Fibroblast of pulmonary artery (primary cell): ENCODE measurements around the gene GPR158.

Experiments used
- DNase-seq: peaks from one replicate; pipeline ENCODE4 v3.0.0-alpha.2; 2010; ENCODE audit warnings: low read depth
- H3K4me3 ChIP-seq: replicated peaks from 2 replicates; pipeline ENCODE4 v1.5.1; 2011; ENCODE audit warnings: low read depth, mild to moderate bottlenecking, control low read depth, low read length, moderate library complexity
- CTCF ChIP-seq: IDR thresholded peaks from 2 replicates; pipeline ENCODE4 v1.5.1; 2011; ENCODE audit warnings: mild to moderate bottlenecking, control low read depth, low read length, inconsistent platforms; ENCODE audit errors: missing control alignments

GPR158 gene

GRCh38 chr10:25425776-25426175, 251.0 kb downstream of the GPR158 start:
- DNase-seq: peak; percentile 55
- no peak overlapping the region for H3K4me3 ChIP-seq
- TF ChIP-seq CTCF: no peak

- no peak overlapping the region for H3K4me3 ChIP-seq
- no peak for TF ChIP-seq CTCF
- peak; percentile 51 for DNase-seq
Measured at GRCh38 chr10:25436431-25436830, 261.6 kb downstream of the GPR158 start.

- no peak for TF ChIP-seq CTCF
Measured at GRCh38 chr10:25441270-25441669, 266.5 kb downstream of the GPR158 start.

GRCh38 chr10:25444266-25444665, 269.5 kb downstream of the GPR158 start:
- no peak for TF ChIP-seq CTCF
- no peak overlapping the region for H3K4me3 ChIP-seq
- DNase-seq: no peak

More at GRCh38 chr10:25441270-25441669, 266.5 kb downstream of the GPR158 start:
- H3K4me3 ChIP-seq: no peak overlapping the region
- DNase-seq: no peak

- peak; percentile 54 for DNase-seq
- H3K4me3 ChIP-seq: no peak overlapping the region
- TF ChIP-seq CTCF: no peak
Measured at GRCh38 chr10:25451401-25451800, 276.6 kb downstream of the GPR158 start.

- DNase-seq: no peak
- TF ChIP-seq CTCF: no peak
- H3K4me3 ChIP-seq: no peak overlapping the region
Measured at GRCh38 chr10:25453619-25454018, 278.8 kb downstream of the GPR158 start.

GRCh38 chr10:25455980-25456567, 281.3 kb downstream of the GPR158 start:
- DNase-seq: peak; percentile 94
- TF ChIP-seq CTCF: peak; percentile 40
- H3K4me3 ChIP-seq: no peak overlapping the region
